HepG2 (cell line): ENCODE measurements around the gene MMP7.

Source experiments
- CTCF ChIP-seq: sonication (generic); formaldehyde crosslinking; IDR thresholded peaks from 2 replicates; pipeline ENCODE4 v1.5.0; 2020; ENCODE audit warnings: mild to moderate bottlenecking, missing genetic modification reagents, moderate library complexity
- FOXK1 ChIP-seq: sonication (generic); formaldehyde crosslinking; IDR thresholded peaks from 2 replicates; pipeline ENCODE4 v1.4.0; 2020; ENCODE audit warnings: low read depth, missing genetic modification reagents, borderline replicate concordance
- RBM39 ChIP-seq: fragments of 200-400 bp; formaldehyde crosslinking; IDR thresholded peaks from one replicate; pipeline ENCODE4 v1.6.1; 2018; ENCODE audit warnings: antibody characterized with exemption, mild to moderate bottlenecking, low read depth, low read length; ENCODE audit not compliant: poor library complexity, severe bottlenecking
- ZNF644 ChIP-seq: IDR thresholded peaks from 2 replicates; pipeline ENCODE4 v1.6.1; 2016; ENCODE audit warnings: low read depth
- ZZZ3 ChIP-seq: sonication (generic); formaldehyde crosslinking; IDR thresholded peaks from 2 replicates; pipeline ENCODE4 v1.4.0; 2020; ENCODE audit warnings: missing genetic modification reagents, mild to moderate bottlenecking, borderline replicate concordance

- no peak for TF ChIP-seq CTCF
- TF ChIP-seq RBM39, result no peak
- TF ChIP-seq ZNF644, result no peak
- TF ChIP-seq FOXK1 (CRISPR knock-in tag), result no peak
- TF ChIP-seq ZZZ3 (CRISPR knock-in tag), result no peak
These were observed 20.7 kb upstream of the MMP7 start for GRCh38 chr11:102551169-102551781.
